ENCODE data around the gene PPBP. TPM values are rescaled to one million over a fixed set of nuclear protein-coding genes. Genes with fewer than 3 reads are reported as not detected.

The PPBP gene
- total RNA-seq, 4 donors from 2014 or later: 10.1 TPM; not detected in 3

GRCh38 chr4:73936969-73937368 lies 51.0 kb downstream of the PPBP start:
- no peak for DNase-seq (ENCODE audit: extremely low spot score)
- Histone ChIP-seq H3K27ac (replicated peaks in 1 of 4) (no peak overlapping the region), H3K9me3 (no peaks in the 10 kb centered on the region), H3K4me1 (no peaks in the 10 kb centered on the region), H3K27me3 (peaks cover 0 to 4% (median 0%) of the 10 kb centered on the region in 4 donors), H3K36me3 (no peaks in the 10 kb centered on the region), H3K4me3 (no peak overlapping the region)
- no peak for TF ChIP-seq POLR2AphosphoS5 (IDR thresholded peaks at IDR 0.05)
- TF ChIP-seq EP300 (IDR thresholded peaks at IDR 0.05): no peak
- TF ChIP-seq POLR2A (IDR thresholded peaks at IDR 0.05; ENCODE audit: low read depth): no peak
- TF ChIP-seq CTCF (IDR thresholded peaks at IDR 0.05): no peak
- intact Hi-C loops (cut with DNase I): no loop called here

Small RNA genes within 50 kb of the gene (small RNA-seq; reads per million reads assigned to genes)
- gene RN7SL218P: 0 reads per million in 3 donors

Other genes starting within 250 kb of the PPBP start
- 1 to 10 TPM in 1 of 4 donors, not detected in 3; 8.0 TPM for gene CXCL8, start 247.6 kb downstream of the PPBP start, total RNA-seq
- gene CXCL6, start 151.5 kb downstream of the PPBP start, total RNA-seq: 1 to 10 TPM in 1 of 4 donors, under 1 TPM in 1, not detected in 2; 0.66 to 1.8 TPM
- not detected for gene PF4V1, start 134.9 kb downstream of the PPBP start, total RNA-seq
- gene CXCL1, start 118.8 kb downstream of the PPBP start, total RNA-seq: 1 to 10 TPM in 3 of 4 donors, not detected in 1; 1.8 to 9.1 (median 3.4) TPM
- gene PF4, start 6.2 kb downstream of the PPBP start, total RNA-seq: 1 to 10 TPM in 1 of 4 donors, not detected in 3; 3.5 TPM
- gene CXCL5, start 10.5 kb upstream of the PPBP start, total RNA-seq: under 1 TPM in 1 of 4 donors, not detected in 3; 0.17 TPM
- 1 to 10 TPM in 1 of 4 donors, not detected in 3; 2.2 TPM for gene CXCL3, start 50.5 kb upstream of the PPBP start, total RNA-seq
- gene CXCL2, start 111.0 kb upstream of the PPBP start, total RNA-seq: 10 to 100 TPM; 15.0 to 29.3 (median 15.7) TPM
- 10 to 100 TPM; 10.2 to 23.7 (median 19.2) TPM for gene MTHFD2L, start 169.9 kb upstream of the PPBP start, total RNA-seq